BE2C (cell line): ENCODE data around the gene TIGD3.

Experiments
- DNase-seq: peaks from one replicate; pipeline ENCODE4 v3.0.0-alpha.2; 2020
- H3K27me3 ChIP-seq: fragments of 250-450 bp; sonication (Bioruptor Pico); 2 replicates; pipeline ENCODE4 v1.5.1; 2020; ENCODE audit warnings: mild to moderate bottlenecking
- H3K36me3 ChIP-seq: fragments of 250-450 bp; sonication (Bioruptor Pico); 2 replicates; pipeline ENCODE4 v1.5.1; 2020; ENCODE audit warnings: mild to moderate bottlenecking
- H3K4me1 ChIP-seq: fragments of 250-450 bp; sonication (Bioruptor Pico); 2 replicates; pipeline ENCODE4 v1.5.1; 2020
- H3K4me3 ChIP-seq: 2 replicates; pipeline ENCODE4 v1.5.1; 2011; ENCODE audit warnings: low read depth, low read length
- H3K9me3 ChIP-seq: fragments of 250-450 bp; sonication (Bioruptor Pico); 2 replicates; pipeline ENCODE4 v1.5.1; 2020
- CTCF ChIP-seq: IDR thresholded peaks from 2 replicates; pipeline ENCODE4 v1.5.1; 2012; ENCODE audit warnings: mild to moderate bottlenecking, low read depth, low read length

TIGD3 gene

GRCh38 chr11:65403607-65404121 lies 49.1 kb downstream of the TIGD3 start:
- Histone ChIP-seq H3K9me3 (no peaks in the 10 kb centered on the region), H3K27me3 (no peaks in the 10 kb centered on the region), H3K36me3 (no peaks in the 10 kb centered on the region), H3K4me1 (no peaks in the 10 kb centered on the region), H3K4me3 (no peak overlapping the region)
- no peak for TF ChIP-seq CTCF
- DNase-seq = no peak

GRCh38 chr11:65404210-65404609 lies 49.7 kb downstream of the TIGD3 start:
- Histone ChIP-seq H3K4me3 (no peak overlapping the region), H3K27me3 (no peaks in the 10 kb centered on the region), H3K36me3 (no peaks in the 10 kb centered on the region), H3K9me3 (no peaks in the 10 kb centered on the region), H3K4me1 (no peaks in the 10 kb centered on the region)
- DNase-seq = no peak
- TF ChIP-seq CTCF = no peak

DNA sequence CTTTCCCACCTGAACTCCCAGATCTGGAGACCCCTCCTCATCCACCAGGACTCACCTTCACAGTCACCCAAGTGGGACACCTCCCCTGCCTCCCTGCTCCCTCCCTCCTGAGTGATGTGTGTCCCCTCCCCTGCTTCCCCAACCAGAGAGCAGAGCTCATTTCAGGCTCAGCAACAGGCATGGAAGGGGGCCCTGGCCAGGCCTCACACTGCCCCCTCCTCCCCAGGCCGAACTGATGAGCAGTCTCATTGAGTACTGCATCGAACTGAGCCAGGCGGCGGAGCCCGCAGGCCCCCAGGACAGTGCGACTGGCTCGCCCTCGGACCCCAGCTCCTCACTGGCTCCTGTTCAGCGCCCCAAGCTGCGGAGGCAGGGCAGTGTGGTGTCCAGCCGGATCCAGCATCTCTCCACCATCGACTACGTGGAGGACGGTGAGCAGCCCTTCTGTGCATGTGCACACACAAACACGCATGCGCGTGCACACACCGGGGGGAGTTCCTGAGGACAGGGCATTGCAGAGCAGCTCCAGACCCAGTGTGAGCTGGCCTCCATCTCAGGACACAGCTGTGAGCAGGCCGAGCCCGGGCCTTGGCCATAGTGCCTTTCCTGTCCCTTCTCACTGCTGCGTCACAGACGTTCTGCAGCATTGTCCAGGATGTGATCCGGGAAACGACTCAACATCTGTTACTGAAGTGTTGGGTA lies 50.2 kb downstream of the TIGD3 start:
- no peaks in the 10 kb centered on the region for H3K9me3 ChIP-seq
- no peaks in the 10 kb centered on the region for H3K27me3 ChIP-seq
- no peak overlapping the region for H3K4me3 ChIP-seq
- no peak for TF ChIP-seq CTCF
- no peaks in the 10 kb centered on the region for H3K36me3 ChIP-seq
- no peaks in the 10 kb centered on the region for H3K4me1 ChIP-seq
- no peak for DNase-seq
